Measurements from ENCODE around the gene CARS2. TPM values are rescaled to one million over a fixed set of nuclear protein-coding genes. Genes with fewer than 3 reads are reported as not detected.

Gene CARS2
- total and polyA plus RNA-seq, 8 donors: 49.3 to 247 (median 75.7) TPM

- WGBS, 5 donors: 83 to 95% (median 91%) methylated on average over 4 of the region's 4 CpGs
- no peak overlapping the region for H3K27ac ChIP-seq
- TF ChIP-seq CTCF (IDR thresholded peaks at IDR 0.05): no peak
- no peak for TF ChIP-seq POLR2AphosphoS5 (IDR thresholded peaks at IDR 0.05)
- TF ChIP-seq EP300 (IDR thresholded peaks at IDR 0.05): no peak
- TF ChIP-seq POLR2A (IDR thresholded peaks at IDR 0.05): no peak
- H3K4me1 ChIP-seq: peaks cover 0 to 12% (median 3%) of the 10 kb centered on the region in 4 donors
- DNase-seq: no peak
- no peaks in the 10 kb centered on the region for H3K27me3 ChIP-seq
- H3K36me3 ChIP-seq: no peaks in the 10 kb centered on the region
- intact Hi-C loops (cut with DNase I; ENCODE audit: low total_unique reads): no loop called here
- no peaks in the 10 kb centered on the region for H3K9me3 ChIP-seq
- no peak overlapping the region for H3K4me3 ChIP-seq
Measured at GRCh38 chr13:110600980-110601379, 104.9 kb downstream of the CARS2 start.

GRCh38 chr13:110600261-110600819 lies 105.6 kb downstream of the CARS2 start:
- no peaks in the 10 kb centered on the region for H3K27me3 ChIP-seq
- no peak for TF ChIP-seq CTCF (IDR thresholded peaks at IDR 0.05)
- no peak for TF ChIP-seq EP300 (IDR thresholded peaks at IDR 0.05)
- no peak for TF ChIP-seq POLR2A (IDR thresholded peaks at IDR 0.05)
- no peak for TF ChIP-seq POLR2AphosphoS5 (IDR thresholded peaks at IDR 0.05)
- H3K9me3 ChIP-seq: no peaks in the 10 kb centered on the region
- no peaks in the 10 kb centered on the region for H3K36me3 ChIP-seq
- DNase-seq: no peak
- no peak overlapping the region for H3K4me3 ChIP-seq
- no peak overlapping the region for H3K27ac ChIP-seq
- peaks cover 0 to 12% (median 3%) of the 10 kb centered on the region in 4 donors for H3K4me1 ChIP-seq
- WGBS, 5 donors: 76 to 84% (median 80%) methylated on average over 10 of the region's 10 CpGs
- intact Hi-C loops (cut with DNase I; ENCODE audit: low total_unique reads): no loop called here

- Histone ChIP-seq H3K4me3 (no peak overlapping the region), H3K9me3 (no peaks in the 10 kb centered on the region), H3K4me1 (peaks cover 0 to 9% (median 4%) of the 10 kb centered on the region in 4 donors), H3K27ac (no peak overlapping the region), H3K27me3 (no peaks in the 10 kb centered on the region), H3K36me3 (no peaks in the 10 kb centered on the region)
- TF ChIP-seq POLR2A (IDR thresholded peaks at IDR 0.05) (no peak), POLR2AphosphoS5 (IDR thresholded peaks at IDR 0.05) (no peak), CTCF (IDR thresholded peaks at IDR 0.05) (no peak), EP300 (IDR thresholded peaks at IDR 0.05) (no peak)
- 69 to 79% (median 77%) methylated on average over 16 of the region's 16 CpGs for WGBS, 5 donors
- no peak for DNase-seq
- intact Hi-C loops (cut with DNase I; ENCODE audit: low total_unique reads): loop anchor here (10.0 kb wide), 1 partner anchor 218 kb away; no protein-coding TSS in a partner anchor
Measured at GRCh38 chr13:110597041-110597689, 108.8 kb downstream of the CARS2 start.

GRCh38 chr13:110593430-110594130 lies 112.3 kb downstream of the CARS2 start:
- peaks cover 0 to 13% (median 8%) of the 10 kb centered on the region in 4 donors for H3K4me1 ChIP-seq
- H3K27ac ChIP-seq: no peak overlapping the region
- TF ChIP-seq POLR2AphosphoS5 (IDR thresholded peaks at IDR 0.05) (peak in 1 of 3 donors; percentile 27), CTCF (IDR thresholded peaks at IDR 0.05) (peak in 4 of 7 experiments; percentile 46 to 66 (median 55)), POLR2A (IDR thresholded peaks at IDR 0.05) (no peak)
- no peaks in the 10 kb centered on the region for H3K36me3 ChIP-seq
- peak in 1 of 2 donors; percentile 82 for DNase-seq
- 39 to 47% (median 45%) methylated on average over 6 of the region's 6 CpGs for WGBS, 5 donors
- H3K9me3 ChIP-seq: no peaks in the 10 kb centered on the region
- no peaks in the 10 kb centered on the region for H3K27me3 ChIP-seq
- intact Hi-C loops (cut with DNase I; ENCODE audit: low total_unique reads): loop anchor here (10.0 kb wide), 1 partner anchor 221 kb away; no protein-coding TSS in a partner anchor
- no peak overlapping the region for H3K4me3 ChIP-seq

Measured in stomach (tissue), 9 donors.